ACC112 (cell line): ENCODE measurements around the gene ADAM11.

ENCODE experiments used
- H2AFZ ChIP-seq: fragments of 200-600 bp; sonication (generic); one replicate; pipeline ENCODE4 v1.6.0; 2017; ENCODE audit warnings: antibody characterized with exemption, low read length; ENCODE audit not compliant: unreplicated experiment
- H3K27ac ChIP-seq: fragments of 200-600 bp; sonication (generic); 2 replicates; pipeline ENCODE4 v1.5.1; 2014; ENCODE audit warnings: low read depth, mild to moderate bottlenecking, antibody characterized with exemption, low read length, moderate library complexity
- H3K27me3 ChIP-seq: fragments of 200-600 bp; sonication (generic); 2 replicates; pipeline ENCODE4 v1.6.1; 2014; ENCODE audit warnings: mild to moderate bottlenecking, antibody characterized with exemption, low read length, moderate library complexity, mixed read lengths; ENCODE audit not compliant: insufficient read depth
- H3K36me3 ChIP-seq: fragments of 200-600 bp; sonication (generic); 2 replicates; pipeline ENCODE4 v1.6.1; 2016; ENCODE audit warnings: mild to moderate bottlenecking, antibody characterized with exemption, low read length, moderate library complexity, mixed read lengths; ENCODE audit not compliant: insufficient read depth
- H3K4me1 ChIP-seq: fragments of 200-600 bp; sonication (generic); one replicate; pipeline ENCODE4 v1.6.1; 2016; ENCODE audit warnings: low read length, mixed read lengths; ENCODE audit not compliant: insufficient read depth, unreplicated experiment, control insufficient read depth
- H3K4me3 ChIP-seq: fragments of 200-600 bp; sonication (generic); 2 replicates; pipeline ENCODE4 v1.5.1; 2014; ENCODE audit warnings: mild to moderate bottlenecking, low read depth, low read length
- H3K79me2 ChIP-seq: fragments of 200-600 bp; sonication (generic); one replicate; pipeline ENCODE4 v1.6.0; 2016; ENCODE audit warnings: low read length; ENCODE audit not compliant: control insufficient read depth, unreplicated experiment, insufficient read depth

Gene ADAM11

DNA sequence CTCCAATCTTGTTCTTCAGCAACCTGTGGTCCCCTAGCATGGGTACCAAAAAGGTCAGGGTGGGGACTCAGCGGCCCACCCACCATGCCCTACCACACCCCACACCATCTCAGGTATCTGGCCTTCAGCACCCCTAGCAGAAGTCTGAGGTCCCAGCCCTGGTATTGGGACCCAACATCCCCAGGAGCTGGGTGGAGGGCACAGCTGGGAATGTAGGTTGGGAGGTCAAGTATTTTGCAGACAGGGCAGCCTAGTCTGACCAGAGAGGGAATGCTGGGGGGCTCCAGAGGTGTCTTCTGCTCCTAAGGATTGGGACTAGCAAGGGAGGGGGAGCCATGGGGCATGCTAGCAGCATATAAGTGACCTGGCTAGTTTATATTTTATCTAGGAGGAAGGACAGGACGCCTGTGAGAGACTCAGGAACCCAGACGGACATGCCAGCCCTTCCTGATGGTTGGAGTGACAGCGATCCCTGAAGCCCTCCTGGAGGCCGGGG lies 822 bp upstream of the ADAM11 start:
- H3K4me1 ChIP-seq = peaks cover 5% of the 10 kb centered on the region
- H3K27me3 ChIP-seq = peaks cover 21% of the 10 kb centered on the region; the same call in 1 of the 2 replicates
- no peak overlapping the region for H3K27ac ChIP-seq
- no peaks in the 10 kb centered on the region for H3K36me3 ChIP-seq
- H3K79me2 ChIP-seq = no peaks in the 10 kb centered on the region
- no peak overlapping the region for H2AFZ ChIP-seq
- no peak overlapping the region for H3K4me3 ChIP-seq

DNA sequence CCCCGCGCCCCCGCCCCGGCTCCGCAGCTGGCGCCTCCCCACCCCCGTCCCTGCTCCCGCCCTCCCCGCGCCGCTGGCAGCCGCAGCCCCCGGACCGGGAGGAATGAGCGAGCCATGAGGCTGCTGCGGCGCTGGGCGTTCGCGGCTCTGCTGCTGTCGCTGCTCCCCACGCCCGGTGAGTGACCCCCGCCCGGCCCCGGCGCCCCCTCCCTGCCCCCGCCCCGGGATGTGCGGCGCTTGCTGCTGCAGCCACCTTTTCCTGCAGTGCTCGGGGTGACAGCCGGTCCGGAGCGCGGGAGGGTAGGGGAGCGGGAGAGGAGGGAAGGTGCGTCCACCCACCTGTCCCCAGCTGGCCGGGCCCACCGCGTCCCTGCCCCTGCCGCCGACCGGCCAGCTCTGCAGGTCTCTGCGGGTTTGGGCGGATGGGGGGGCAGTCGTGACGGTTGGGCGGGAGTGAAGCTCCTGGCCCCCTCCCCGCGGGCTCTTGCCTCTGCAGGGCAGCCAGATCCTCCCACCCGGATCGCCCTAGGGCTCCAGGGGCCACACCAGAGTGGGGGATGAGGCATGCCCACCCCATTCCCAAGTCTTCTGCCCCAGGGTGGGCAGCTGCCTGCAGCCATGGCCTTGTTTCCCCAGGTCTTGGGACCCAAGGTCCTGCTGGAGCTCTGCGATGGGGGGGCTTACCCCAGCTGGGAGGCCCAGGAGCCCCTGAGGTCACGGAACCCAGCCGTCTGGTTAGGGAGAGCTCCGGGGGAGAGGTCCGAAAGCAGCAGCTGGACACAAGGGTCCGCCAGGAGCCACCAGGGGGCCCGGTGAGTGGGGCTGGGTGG lies 513 bp downstream of the ADAM11 start:
- H3K4me3 ChIP-seq = peak overlapping the region; percentile 62
- H2AFZ ChIP-seq = no peak overlapping the region
- H3K27ac ChIP-seq = no peak overlapping the region

DNA sequence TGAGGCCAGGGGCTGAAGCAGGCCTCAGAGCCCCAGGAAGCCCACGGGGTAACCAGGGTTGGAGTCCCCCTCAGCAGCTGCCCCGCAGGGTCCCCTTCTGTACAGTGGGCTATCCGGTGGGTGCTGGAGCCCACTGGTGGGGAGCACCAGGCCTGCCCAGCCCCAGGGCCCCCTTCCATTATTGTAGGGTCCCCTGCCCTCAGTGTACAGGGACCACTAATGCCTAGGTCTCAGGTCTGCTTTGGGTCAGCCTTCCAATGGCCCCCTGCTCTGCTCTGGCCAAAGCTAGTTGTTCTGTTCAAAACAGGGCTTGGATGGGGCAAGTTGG lies 1.1 kb downstream of the ADAM11 start:
- Histone ChIP-seq H3K27ac (no peak overlapping the region), H3K4me3 (no peak overlapping the region), H2AFZ (no peak overlapping the region)

More for the DNA sequence above, 513 bp downstream of the ADAM11 start:
- Histone ChIP-seq H3K4me1 (peaks cover 5% of the 10 kb centered on the region), H3K27me3 (peaks cover 21% of the 10 kb centered on the region; the same call in 1 of the 2 replicates), H3K79me2 (no peaks in the 10 kb centered on the region), H3K36me3 (no peaks in the 10 kb centered on the region)

DNA sequence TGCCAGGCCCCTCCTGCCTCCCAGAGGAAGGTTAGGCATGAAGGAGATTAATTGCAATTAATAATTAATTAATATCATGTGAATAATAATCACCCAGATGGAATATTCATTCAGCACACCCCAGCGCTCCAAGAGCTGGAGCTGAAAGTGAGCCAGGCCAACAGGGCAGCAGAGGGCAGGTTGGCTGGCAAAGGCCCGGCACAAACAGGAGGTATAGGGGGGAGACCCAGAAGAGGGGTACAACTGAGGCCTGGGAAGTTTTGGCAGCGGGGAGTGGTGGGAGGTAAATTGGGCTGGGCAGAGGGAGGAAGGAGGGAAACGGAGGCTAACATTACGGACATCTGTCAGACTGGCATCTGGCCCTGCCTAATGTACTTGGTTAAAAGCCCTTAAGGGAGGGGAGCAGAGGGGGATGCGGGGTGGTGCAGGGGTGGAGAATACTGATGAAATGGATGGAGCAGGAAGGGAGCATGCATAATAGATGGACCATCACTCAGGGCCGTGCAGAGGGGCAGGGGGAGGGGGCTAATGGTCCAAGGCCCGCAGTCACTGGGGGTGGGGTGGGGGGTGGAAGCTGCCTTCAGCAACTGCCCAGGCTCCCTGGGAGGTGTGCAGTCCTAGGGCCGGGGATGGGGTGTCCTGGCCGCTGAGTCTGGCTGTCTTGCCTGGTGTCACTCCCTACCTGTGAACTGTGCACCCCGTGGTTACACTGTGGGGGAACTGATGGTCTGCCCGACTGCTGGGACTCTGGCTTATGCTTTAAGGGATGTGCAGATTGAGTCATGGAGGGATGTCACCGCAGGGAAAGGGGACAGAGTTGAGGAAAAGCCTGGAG lies 1.9 kb downstream of the ADAM11 start:
- peaks cover 5% of the 10 kb centered on the region for H3K4me1 ChIP-seq
- H3K36me3 ChIP-seq = no peaks in the 10 kb centered on the region
- peaks cover 21% of the 10 kb centered on the region; the same call in 1 of the 2 replicates for H3K27me3 ChIP-seq
- H3K27ac ChIP-seq = no peak overlapping the region
- H3K4me3 ChIP-seq = no peak overlapping the region
- no peaks in the 10 kb centered on the region for H3K79me2 ChIP-seq
- no peak overlapping the region for H2AFZ ChIP-seq

More for the DNA sequence above, 1.1 kb downstream of the ADAM11 start:
- Histone ChIP-seq H3K36me3 (no peaks in the 10 kb centered on the region), H3K27me3 (peaks cover 21% of the 10 kb centered on the region; the same call in 1 of the 2 replicates), H3K4me1 (peaks cover 5% of the 10 kb centered on the region), H3K79me2 (no peaks in the 10 kb centered on the region)

DNA sequence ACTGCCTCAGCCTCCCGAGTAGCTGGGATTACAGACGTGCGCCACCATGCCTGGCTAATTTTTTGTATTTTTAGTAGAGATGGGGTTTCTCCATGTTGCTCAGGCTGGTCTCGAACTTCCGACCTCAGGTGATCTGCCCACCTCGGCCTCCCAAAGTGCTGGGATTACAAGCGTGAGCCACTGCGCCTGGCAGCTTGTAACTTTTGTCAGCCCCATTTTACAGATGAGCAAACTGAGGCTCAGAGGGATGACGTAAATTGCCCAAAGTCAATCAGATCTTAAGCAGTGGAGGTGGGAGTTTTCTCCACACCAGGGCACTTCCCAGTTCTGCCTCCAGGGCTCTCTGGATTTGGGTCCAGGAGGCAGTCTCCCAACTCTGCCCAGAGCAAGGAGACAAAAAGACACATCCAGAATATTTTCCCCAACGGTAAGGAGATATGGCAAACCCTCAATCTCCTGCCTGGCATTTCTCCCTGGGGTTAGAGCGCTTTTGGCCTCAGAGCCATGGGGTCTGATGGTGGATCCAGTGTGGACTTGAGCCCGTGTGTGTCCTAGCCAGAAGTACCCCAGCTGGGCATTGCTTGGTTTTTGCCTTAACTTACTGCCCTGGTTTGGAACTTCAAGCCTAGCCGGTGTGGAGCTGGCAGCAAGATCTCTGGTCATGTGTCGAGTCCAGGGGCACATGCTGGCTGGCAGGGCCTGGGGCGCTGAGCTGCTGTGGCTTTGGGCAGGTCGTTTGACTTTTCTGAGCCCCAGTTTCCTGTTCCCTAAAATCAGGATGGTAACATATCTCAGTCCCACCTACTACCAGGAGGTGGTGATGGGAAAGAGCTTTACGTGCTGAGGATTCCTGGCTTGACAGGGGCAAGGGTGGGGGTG lies 3.4 kb downstream of the ADAM11 start:
- H3K79me2 ChIP-seq = no peaks in the 10 kb centered on the region
- H3K27me3 ChIP-seq = peaks cover 21% of the 10 kb centered on the region; the same call in 1 of the 2 replicates
- H2AFZ ChIP-seq = no peak overlapping the region
- no peak overlapping the region for H3K4me3 ChIP-seq
- H3K27ac ChIP-seq = no peak overlapping the region
- H3K36me3 ChIP-seq = no peaks in the 10 kb centered on the region
- H3K4me1 ChIP-seq = peaks cover 5% of the 10 kb centered on the region

DNA sequence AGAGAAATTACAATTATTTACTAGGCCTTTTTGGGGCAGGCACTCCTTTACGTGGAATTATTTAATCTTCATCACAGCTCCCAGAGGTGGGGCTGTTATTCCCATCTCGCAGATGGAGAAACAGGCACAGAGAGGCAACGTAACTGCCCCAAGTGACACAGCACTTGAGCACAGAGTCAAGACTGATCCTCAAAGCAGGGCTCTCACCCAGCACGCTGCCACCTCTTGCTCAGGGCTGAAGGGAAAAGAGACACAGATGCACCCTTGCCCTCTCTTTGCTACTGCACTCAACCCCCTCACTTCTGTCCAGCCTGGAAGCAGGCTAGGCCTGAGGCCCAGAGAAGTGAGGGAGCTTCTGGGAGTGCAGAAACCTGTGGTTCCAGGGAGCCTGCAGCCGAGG lies 4.4 kb downstream of the ADAM11 start:
- Histone ChIP-seq H3K4me3 (no peak overlapping the region), H3K4me1 (peaks cover 5% of the 10 kb centered on the region), H3K27ac (no peak overlapping the region), H3K36me3 (no peaks in the 10 kb centered on the region), H3K79me2 (no peaks in the 10 kb centered on the region), H3K27me3 (peaks cover 14% of the 10 kb centered on the region; the same call in 1 of the 2 replicates), H2AFZ (no peak overlapping the region)

DNA sequence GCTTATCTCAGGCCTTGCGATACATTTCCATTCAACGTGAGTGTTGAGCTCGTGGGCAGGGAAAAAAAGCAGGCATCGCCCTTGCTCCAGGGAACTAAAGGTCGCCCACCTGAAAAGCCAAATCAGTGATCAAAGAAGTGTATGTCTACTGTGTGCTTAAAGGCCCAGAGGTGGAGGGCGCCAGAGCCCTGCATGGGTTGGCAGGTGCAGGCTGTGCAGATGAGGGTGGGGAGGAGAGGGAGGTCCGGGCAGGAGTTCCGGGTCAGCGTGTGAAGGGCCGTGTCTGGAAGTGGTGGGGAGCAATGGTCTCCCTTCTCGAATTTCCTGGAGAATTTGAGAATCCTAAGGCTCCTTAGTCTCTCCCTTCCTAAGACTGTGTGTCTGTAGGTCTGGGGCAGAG lies 7.2 kb downstream of the ADAM11 start:
- H3K79me2 ChIP-seq = no peaks in the 10 kb centered on the region
- H3K36me3 ChIP-seq = no peaks in the 10 kb centered on the region
- no peaks in the 10 kb centered on the region for H3K4me1 ChIP-seq
- H2AFZ ChIP-seq = no peak overlapping the region
- H3K27me3 ChIP-seq = no peaks in the 10 kb centered on the region
- H3K4me3 ChIP-seq = no peak overlapping the region
- no peak overlapping the region for H3K27ac ChIP-seq

DNA sequence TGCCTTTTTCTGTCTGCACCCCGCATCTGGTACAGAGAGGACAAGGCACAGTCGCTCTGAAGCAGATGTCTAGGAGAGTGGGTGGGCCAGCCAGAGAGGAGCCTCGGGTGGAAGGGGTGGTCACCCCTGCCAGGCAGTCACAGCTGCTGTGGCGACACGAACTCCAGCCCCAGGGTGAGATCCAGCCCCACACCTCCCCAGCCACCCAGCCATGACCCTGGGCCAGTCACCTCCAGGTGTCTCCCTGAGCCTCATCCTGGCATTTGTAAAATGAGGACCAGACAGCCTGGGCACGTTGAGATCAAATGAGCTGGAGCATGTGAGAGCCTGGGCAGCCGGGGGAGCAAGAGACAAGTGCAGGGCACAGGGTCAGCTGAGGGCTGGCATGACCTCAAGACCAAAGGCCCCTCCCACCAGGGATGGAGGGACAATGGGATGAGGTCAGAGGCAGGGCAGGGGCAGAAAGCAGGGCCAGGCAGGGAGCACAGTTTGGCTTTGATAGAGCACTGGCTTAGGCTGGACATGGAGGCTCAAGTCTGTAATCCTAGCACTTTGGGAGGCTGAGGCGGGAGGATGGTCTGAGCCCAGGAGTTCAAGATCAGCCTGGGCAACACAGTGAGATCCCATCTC lies 7.7 kb downstream of the ADAM11 start:
- no peaks in the 10 kb centered on the region for H3K4me1 ChIP-seq
- H3K27ac ChIP-seq = no peak overlapping the region
- no peak overlapping the region for H2AFZ ChIP-seq
- H3K4me3 ChIP-seq = no peak overlapping the region
- H3K36me3 ChIP-seq = no peaks in the 10 kb centered on the region
- no peaks in the 10 kb centered on the region for H3K27me3 ChIP-seq
- no peaks in the 10 kb centered on the region for H3K79me2 ChIP-seq

DNA sequence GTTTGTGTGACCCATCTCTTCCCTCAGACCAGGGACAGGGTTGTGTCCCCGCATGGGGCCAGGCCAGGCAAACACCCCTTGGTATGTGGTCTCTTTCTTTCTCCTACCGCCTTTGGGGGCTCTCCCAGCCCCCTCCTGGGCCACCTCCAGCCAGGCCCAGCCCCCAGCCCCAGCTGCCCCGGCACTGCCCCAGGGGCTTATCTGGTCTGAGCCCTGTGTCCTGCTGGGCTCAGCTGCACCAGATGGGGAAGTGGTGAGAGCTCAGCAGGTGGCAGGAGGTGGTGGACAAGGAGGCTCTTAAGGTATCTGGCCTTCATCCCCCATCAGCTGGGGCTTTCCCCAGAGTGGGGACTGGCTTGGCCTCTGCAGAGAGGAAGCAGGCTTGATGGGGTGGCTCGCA lies 8.7 kb downstream of the ADAM11 start:
- no peak overlapping the region for H3K4me3 ChIP-seq
- no peaks in the 10 kb centered on the region for H3K27me3 ChIP-seq
- H3K4me1 ChIP-seq = no peaks in the 10 kb centered on the region
- no peak overlapping the region for H3K27ac ChIP-seq
- no peaks in the 10 kb centered on the region for H3K79me2 ChIP-seq
- no peak overlapping the region for H2AFZ ChIP-seq
- H3K36me3 ChIP-seq = no peaks in the 10 kb centered on the region
